Epithelial cell of proximal tubule (primary cell): Measurements from ENCODE around the gene SF1. TPM values are rescaled to one million over a fixed set of nuclear protein-coding genes. Genes with fewer than 3 reads are reported as not detected.
"Not testable (repeated sequence)": the region's sequence is repeated elsewhere in the genome, so short reads cannot be mapped to it uniquely, and the experiment has no call there.

Source experiments
- DNase-seq: peaks from one replicate; pipeline ENCODE4 v3.0.0-alpha.2; 2011; ENCODE audit warnings: low read depth
- H3K4me3 ChIP-seq: 2 replicates; pipeline ENCODE4 v1.5.1; 2011; ENCODE audit warnings: low read depth, mild to moderate bottlenecking, low read length
- total RNA-seq: library from RNA; depleted of rRNA; stranded (reverse); fragments of >200 nt; gene quantifications from 2 replicates; pipeline ENCODE4 v1.2.3, GENCODE V29; 2015
- TF ChIP-seq, protein P1 (sequence below): conservative IDR thresholded peaks from 2 replicates; pipeline ENCODE4 v1.5.1; 2012; ENCODE audit warnings: low read depth, mild to moderate bottlenecking, low read length

The SF1 gene, protein sequence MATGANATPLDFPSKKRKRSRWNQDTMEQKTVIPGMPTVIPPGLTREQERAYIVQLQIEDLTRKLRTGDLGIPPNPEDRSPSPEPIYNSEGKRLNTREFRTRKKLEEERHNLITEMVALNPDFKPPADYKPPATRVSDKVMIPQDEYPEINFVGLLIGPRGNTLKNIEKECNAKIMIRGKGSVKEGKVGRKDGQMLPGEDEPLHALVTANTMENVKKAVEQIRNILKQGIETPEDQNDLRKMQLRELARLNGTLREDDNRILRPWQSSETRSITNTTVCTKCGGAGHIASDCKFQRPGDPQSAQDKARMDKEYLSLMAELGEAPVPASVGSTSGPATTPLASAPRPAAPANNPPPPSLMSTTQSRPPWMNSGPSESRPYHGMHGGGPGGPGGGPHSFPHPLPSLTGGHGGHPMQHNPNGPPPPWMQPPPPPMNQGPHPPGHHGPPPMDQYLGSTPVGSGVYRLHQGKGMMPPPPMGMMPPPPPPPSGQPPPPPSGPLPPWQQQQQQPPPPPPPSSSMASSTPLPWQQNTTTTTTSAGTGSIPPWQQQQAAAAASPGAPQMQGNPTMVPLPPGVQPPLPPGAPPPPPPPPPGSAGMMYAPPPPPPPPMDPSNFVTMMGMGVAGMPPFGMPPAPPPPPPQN
- 111 and 136 TPM in 2 replicates for total RNA-seq

DNA sequence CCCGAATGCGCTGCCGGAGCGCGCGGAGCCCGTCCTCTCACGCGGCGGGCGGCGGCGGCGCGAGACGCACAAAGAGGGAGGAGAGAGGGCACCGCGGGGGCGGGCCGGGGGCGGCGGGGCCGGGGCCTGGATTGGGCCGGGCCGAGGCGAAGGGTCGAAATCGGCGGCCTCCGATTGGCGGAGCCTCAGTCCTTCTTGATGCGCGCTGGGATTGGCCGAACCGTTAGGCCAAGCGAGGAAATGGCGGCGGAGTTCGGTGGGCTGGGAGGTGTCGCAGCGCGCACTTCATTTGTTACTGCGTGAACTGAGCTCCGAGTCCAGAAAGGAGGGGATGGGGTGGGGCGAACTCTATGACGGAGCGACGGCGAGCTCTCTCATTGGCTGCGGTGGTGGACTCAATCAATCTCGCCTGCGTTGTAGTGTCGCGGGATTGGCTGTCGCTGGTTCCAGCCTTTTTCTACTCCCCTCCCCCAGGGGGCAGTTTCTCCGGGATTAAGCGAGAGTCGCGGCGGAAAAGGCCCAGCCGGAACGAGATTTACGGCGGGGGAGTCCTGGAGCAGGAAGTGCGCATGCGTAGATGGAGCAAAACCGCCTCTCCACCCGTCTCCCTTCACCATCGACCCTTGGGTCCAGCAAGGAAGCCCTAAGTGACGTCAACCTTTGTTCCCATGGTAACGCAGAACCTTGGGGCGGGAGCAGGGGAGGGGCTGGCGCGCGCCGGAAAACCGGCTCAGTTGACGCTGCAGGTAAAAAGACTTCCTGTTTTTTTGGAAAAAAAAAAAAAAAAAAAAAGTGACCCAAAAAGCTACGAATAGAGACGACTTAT, at the start of gene SF1:
Gene SF1 (minus strand): TSS at position 70 of the 826 bp plus-strand sequence. CDS start 150 bp downstream, outside the sequence.
- TF ChIP-seq, protein P1, sequence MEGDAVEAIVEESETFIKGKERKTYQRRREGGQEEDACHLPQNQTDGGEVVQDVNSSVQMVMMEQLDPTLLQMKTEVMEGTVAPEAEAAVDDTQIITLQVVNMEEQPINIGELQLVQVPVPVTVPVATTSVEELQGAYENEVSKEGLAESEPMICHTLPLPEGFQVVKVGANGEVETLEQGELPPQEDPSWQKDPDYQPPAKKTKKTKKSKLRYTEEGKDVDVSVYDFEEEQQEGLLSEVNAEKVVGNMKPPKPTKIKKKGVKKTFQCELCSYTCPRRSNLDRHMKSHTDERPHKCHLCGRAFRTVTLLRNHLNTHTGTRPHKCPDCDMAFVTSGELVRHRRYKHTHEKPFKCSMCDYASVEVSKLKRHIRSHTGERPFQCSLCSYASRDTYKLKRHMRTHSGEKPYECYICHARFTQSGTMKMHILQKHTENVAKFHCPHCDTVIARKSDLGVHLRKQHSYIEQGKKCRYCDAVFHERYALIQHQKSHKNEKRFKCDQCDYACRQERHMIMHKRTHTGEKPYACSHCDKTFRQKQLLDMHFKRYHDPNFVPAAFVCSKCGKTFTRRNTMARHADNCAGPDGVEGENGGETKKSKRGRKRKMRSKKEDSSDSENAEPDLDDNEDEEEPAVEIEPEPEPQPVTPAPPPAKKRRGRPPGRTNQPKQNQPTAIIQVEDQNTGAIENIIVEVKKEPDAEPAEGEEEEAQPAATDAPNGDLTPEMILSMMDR = no peak
- peak; percentile 96 for DNase-seq
- H3K4me3 ChIP-seq = peak within 1 kb of the TSS; percentile 80

DNA sequence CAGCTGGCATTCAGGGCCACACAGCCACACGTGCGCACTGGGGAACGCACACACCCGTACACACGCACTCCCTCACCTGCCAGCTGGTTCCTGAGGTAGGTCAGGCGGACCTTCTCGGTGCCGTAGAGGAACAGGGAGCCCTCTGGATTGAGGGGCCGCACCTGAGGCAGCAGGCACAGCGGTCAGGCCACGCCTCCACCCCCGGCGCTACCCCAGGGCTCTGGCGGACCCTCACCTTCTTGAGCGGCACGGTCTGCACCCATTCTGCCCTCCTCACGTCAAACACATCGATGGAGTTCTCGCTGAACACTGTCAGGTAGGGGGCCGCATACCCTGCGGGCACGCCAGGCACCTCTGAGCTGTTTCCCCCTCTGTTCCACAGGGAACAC, 49.1 kb upstream of the SF1 start:
- no peak for DNase-seq
- H3K4me3 ChIP-seq = no peak overlapping the region
- TF ChIP-seq, protein P1 = no peak

DNA sequence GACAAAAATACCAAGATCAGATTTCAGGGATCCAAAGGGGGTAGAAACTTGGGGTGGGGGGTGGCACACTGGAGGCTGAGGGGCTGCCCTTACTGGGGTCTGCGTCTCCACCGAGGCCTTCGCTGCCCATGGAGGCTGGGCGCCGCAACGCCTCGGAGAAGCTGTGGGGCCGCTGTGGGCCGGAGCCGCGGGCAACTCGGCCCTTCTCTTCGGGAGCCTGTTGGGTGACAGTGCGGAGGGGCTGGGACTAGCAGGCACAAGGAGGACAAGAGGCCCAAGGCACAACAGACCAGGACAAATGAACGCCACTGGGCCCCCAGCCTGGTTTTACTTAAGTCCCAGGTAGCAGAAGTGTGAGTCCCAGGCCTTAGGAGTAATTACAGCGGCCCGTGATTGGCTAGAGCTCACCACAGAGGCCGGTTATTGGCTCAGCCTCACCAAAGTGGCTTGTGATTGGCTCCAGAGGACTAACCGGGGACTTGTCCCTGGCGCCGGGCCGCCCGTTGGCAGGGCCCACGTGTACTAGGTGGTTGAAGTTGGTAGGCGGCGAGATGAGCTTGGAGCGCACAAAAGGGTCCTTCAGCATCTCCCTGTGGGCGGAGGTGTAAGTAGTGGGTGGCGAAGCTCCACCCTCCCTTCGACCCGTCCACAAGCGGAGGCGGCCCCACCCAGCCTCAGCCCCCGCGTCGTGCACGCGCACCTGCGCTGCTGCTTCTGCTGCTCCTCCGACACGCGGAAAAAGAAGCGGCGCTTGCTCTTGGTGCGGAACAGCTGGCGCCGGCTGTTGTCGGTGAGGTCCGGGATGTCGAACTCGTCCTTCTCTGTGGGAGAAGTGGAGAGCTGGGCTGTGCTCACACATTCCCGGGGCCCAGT, 48.5 kb upstream of the SF1 start:
- no peak for DNase-seq
- H3K4me3 ChIP-seq = no peak overlapping the region
- TF ChIP-seq, protein P1 = no peak

DNA sequence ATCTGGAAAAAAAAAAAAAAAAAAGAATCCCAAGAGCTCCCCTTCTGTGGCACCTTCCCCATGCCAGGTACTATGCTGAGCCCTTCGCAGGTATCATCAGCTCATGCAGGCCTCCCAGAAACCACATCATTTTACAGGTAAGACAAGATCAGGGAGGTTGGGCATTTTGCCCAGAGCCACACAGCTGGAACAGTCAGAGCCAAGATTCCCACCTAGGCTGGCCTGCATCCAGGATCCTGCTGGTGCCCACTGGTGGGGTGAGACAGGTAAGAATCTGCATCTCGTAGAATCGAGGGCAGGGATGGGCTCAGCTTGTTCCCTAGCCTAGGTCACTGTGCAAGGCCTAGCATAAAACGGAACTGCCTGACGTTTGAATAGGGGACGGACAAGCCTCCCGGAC, 47.7 kb upstream of the SF1 start:
- H3K4me3 ChIP-seq = no peak overlapping the region
- TF ChIP-seq, protein P1 = no peak
- DNase-seq = no peak

GRCh38 chr11:64823568-64824119, 45.3 kb upstream of the SF1 start:
- H3K4me3 ChIP-seq = no peak overlapping the region
- TF ChIP-seq, protein P1 = no peak
- DNase-seq = no peak

GRCh38 chr11:64817476-64817875, 39.1 kb upstream of the SF1 start:
- H3K4me3 ChIP-seq = no peak overlapping the region
- TF ChIP-seq, protein P1 = no peak
- no peak for DNase-seq

- H3K4me3 ChIP-seq, DNase-seq: not testable (repeated sequence)
These were observed 37.1 kb upstream of the SF1 start for GRCh38 chr11:64815433-64815832.
